Measurements from ENCODE around the gene MUTYH.

DNA sequence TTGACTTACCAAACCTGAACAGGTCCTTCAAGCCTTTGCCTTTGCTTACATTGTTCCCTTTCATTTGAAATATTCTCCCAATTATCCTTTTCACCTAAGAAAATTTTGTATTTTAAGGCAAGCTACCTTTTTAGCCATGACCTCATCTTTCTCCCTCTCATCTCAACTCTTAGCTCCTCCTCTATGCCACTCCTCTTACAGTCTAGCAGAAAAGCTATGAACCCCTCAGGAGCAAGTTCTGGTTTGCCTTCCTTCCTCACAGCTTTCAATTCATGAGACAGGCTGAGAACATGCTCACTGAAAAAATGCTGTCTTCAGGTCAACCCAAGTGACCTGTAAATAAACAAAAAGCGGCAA, 8.3 kb upstream of the MUTYH start:
- TF ChIP-seq, protein P1, sequence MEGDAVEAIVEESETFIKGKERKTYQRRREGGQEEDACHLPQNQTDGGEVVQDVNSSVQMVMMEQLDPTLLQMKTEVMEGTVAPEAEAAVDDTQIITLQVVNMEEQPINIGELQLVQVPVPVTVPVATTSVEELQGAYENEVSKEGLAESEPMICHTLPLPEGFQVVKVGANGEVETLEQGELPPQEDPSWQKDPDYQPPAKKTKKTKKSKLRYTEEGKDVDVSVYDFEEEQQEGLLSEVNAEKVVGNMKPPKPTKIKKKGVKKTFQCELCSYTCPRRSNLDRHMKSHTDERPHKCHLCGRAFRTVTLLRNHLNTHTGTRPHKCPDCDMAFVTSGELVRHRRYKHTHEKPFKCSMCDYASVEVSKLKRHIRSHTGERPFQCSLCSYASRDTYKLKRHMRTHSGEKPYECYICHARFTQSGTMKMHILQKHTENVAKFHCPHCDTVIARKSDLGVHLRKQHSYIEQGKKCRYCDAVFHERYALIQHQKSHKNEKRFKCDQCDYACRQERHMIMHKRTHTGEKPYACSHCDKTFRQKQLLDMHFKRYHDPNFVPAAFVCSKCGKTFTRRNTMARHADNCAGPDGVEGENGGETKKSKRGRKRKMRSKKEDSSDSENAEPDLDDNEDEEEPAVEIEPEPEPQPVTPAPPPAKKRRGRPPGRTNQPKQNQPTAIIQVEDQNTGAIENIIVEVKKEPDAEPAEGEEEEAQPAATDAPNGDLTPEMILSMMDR (IDR thresholded peaks at IDR 0.05), result no peak
- TF ChIP-seq, protein P2, sequence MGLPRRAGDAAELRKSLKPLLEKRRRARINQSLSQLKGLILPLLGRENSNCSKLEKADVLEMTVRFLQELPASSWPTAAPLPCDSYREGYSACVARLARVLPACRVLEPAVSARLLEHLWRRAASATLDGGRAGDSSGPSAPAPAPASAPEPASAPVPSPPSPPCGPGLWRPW (IDR thresholded peaks at IDR 0.05), result no peak
- TF ChIP-seq MAFK (IDR thresholded peaks at IDR 0.05; ENCODE audit: partially characterized antibody) (no peak), POLR2A (IDR thresholded peaks at IDR 0.05; ENCODE audit: low read length) (no peak), SMC3 (IDR thresholded peaks at IDR 0.05) (no peak), EP300 (IDR thresholded peaks at IDR 0.05) (no peak), JUN (IDR thresholded peaks at IDR 0.05) (no peak), HDAC2 (IDR thresholded peaks at IDR 0.05) (no peak), NR3C1 (IDR thresholded peaks at IDR 0.05) (no peak), KDM1A (IDR thresholded peaks at IDR 0.05; ENCODE audit: low read depth) (no peak), MAZ (IDR thresholded peaks at IDR 0.05; ENCODE audit: borderline replicate concordance, low read depth, low read length) (no peak), FOSL2 (IDR thresholded peaks at IDR 0.05) (no peak), FOSL2 (CRISPR knock-in tag; IDR thresholded peaks at IDR 0.05) (no peak), HOXA7 (CRISPR knock-in tag; IDR thresholded peaks at IDR 0.05) (no peak)

Data from A549 (cell line).